ENCODE data around the gene SNAPC3. TPM values are rescaled to one million over a fixed set of nuclear protein-coding genes. Genes with fewer than 3 reads are reported as not detected.
"Not testable (repeated sequence)": the region's sequence is repeated elsewhere in the genome, so short reads cannot be mapped to it uniquely, and the experiment has no call there.

SNAPC3 gene
- total RNA-seq: 32.4 and 35.5 TPM in 2 replicates
- polyA plus RNA-seq (2012): 16.1 TPM

- DNase-seq (ENCODE audit: low read depth): peak; percentile 96
Observed at GRCh38 chr9:15422372-15423230, at the start of gene SNAPC3. Gene SNAPC3, plus strand, starts transcription at chr9:15422876. Its CDS starts 4 bp downstream, at chr9:15422880.

GRCh38 chr9:15373881-15374280 is 48.8 kb upstream of the SNAPC3 start:
- DNase-seq (ENCODE audit: low read depth): no peak

GRCh38 chr9:15374310-15374709 is 48.4 kb upstream of the SNAPC3 start:
- no peak for DNase-seq (ENCODE audit: low read depth)

GRCh38 chr9:15374825-15375224 is 47.9 kb upstream of the SNAPC3 start:
- no peak for DNase-seq (ENCODE audit: low read depth)

GRCh38 chr9:15377625-15378540 is 44.8 kb upstream of the SNAPC3 start:
- no peak for DNase-seq (ENCODE audit: low read depth)

- DNase-seq (ENCODE audit: low read depth): not testable (repeated sequence)
Observed at GRCh38 chr9:15379317-15379716, 43.4 kb upstream of the SNAPC3 start.

- DNase-seq (ENCODE audit: low read depth): not testable (repeated sequence)
Observed at GRCh38 chr9:15379888-15380287, 42.8 kb upstream of the SNAPC3 start.

GRCh38 chr9:15381491-15381890 is 41.2 kb upstream of the SNAPC3 start:
- DNase-seq (ENCODE audit: low read depth): no peak

- DNase-seq (ENCODE audit: low read depth): no peak
Observed at GRCh38 chr9:15386465-15386864, 36.2 kb upstream of the SNAPC3 start.

GRCh38 chr9:15389173-15389572 is 33.5 kb upstream of the SNAPC3 start:
- DNase-seq (ENCODE audit: low read depth): no peak

- DNase-seq (ENCODE audit: low read depth): no peak
Observed at GRCh38 chr9:15389631-15390030, 33.0 kb upstream of the SNAPC3 start.

- DNase-seq (ENCODE audit: low read depth): no peak
Observed at GRCh38 chr9:15390201-15390600, 32.5 kb upstream of the SNAPC3 start.

- DNase-seq (ENCODE audit: low read depth): no peak
Observed at GRCh38 chr9:15392363-15392762, 30.3 kb upstream of the SNAPC3 start.

GRCh38 chr9:15400281-15400941 is 22.3 kb upstream of the SNAPC3 start:
- DNase-seq (ENCODE audit: low read depth): no peak

- no peak for DNase-seq (ENCODE audit: low read depth)
Observed at GRCh38 chr9:15401266-15401665, 21.4 kb upstream of the SNAPC3 start.

GRCh38 chr9:15403155-15403554 is 19.5 kb upstream of the SNAPC3 start:
- peak; percentile 9 for DNase-seq (ENCODE audit: low read depth)

GRCh38 chr9:15404171-15404570 is 18.5 kb upstream of the SNAPC3 start:
- no peak for DNase-seq (ENCODE audit: low read depth)

- DNase-seq (ENCODE audit: low read depth): peak; percentile 39
Observed at GRCh38 chr9:15416880-15417279, 5.8 kb upstream of the SNAPC3 start.

- no peak for DNase-seq (ENCODE audit: low read depth)
Observed at GRCh38 chr9:15417626-15418025, 5.0 kb upstream of the SNAPC3 start.

- DNase-seq (ENCODE audit: low read depth): no peak
Observed at GRCh38 chr9:15420796-15421195, 1.9 kb upstream of the SNAPC3 start.

- DNase-seq (ENCODE audit: low read depth): no peak
Observed at GRCh38 chr9:15421532-15421931, 1.1 kb upstream of the SNAPC3 start.

GRCh38 chr9:15421990-15422371 is 695 bp upstream of the SNAPC3 start:
- DNase-seq (ENCODE audit: low read depth): no peak
